K562 (cell line): ENCODE results near the gene CFAP73. TPM values are rescaled to one million over a fixed set of nuclear protein-coding genes. Genes with fewer than 3 reads are reported as not detected.
A peak's percentile ranks its signal among the peaks of the same experiment; 100 is the strongest.

Experiments
- ATAC-seq: fragments of 200-7000 bp; cut with Tn5 transposase; 3 replicates; pipeline ENCODE4 v1.9.1; 2020; ENCODE audit warnings: moderate library complexity
- BruUV-seq: library from RNA; stranded (reverse); fragments of 400-500 nt; replicated peaks from 2 replicates; lab custom pipeline; 2021; lab: Mats Ljungman, UMichigan
- CTCF ChIA-PET: fragments of 300-600 bp; formaldehyde crosslinking; extraction: SDS; loops from one replicate; lab custom pipeline; 2021; ENCODE audit warnings: low intra/inter-chr PET ratio; lab: Yijun Ruan, JAX
- POLR2A ChIA-PET: fragments of 300-600, 350-650 bp; sonication (Branson Sonifier 250); formaldehyde crosslinking; extraction: SDS; loops from one replicate; lab custom pipeline; 2021; ENCODE audit warnings: antibody characterized with exemption, inconsistent platforms; lab: Yijun Ruan, JAX
- DNase-seq, 4 experiments: peaks; one replicate each; pipeline versions ENCODE4 v3.0.0 to v3.0.0-alpha.2; 2011 to 2018; ENCODE audit warnings: low spot score in 3 of 4, mixed read lengths in 3 of 4; ENCODE audit errors: extremely low read depth in 1 of 4
- FAIRE-seq: peaks from 2 replicates; lab custom pipeline; 2011; peaks lifted over from hg19 to GRCh38; lab: Jason Lieb, UNC
- H2AFZ ChIP-seq: 2 replicates; pipeline ENCODE4 v1.6.0; 2011; ENCODE audit warnings: low read depth, low read length, control low read depth, inconsistent platforms
- H3K27ac ChIP-seq: fragments of 200-600 bp; 3 replicates; pipeline ENCODE4 v1.8.0; 2011; ENCODE audit warnings: low read depth, mild to moderate bottlenecking, control low read depth, inconsistent platforms, low read length, moderate library complexity, mixed read lengths; ENCODE audit errors: extremely low read depth
- H3K27me3 ChIP-seq, 2 experiments: fragments of 300-600 bp in 1 of 2; 2 replicates in 1 of 2; 3 replicates in 1 of 2; pipeline versions ENCODE4 v1.6.0 to v1.8.0; 2011; ENCODE audit warnings: inconsistent platforms in 2 of 2, low read length in 2 of 2, mild to moderate bottlenecking in 1 of 2, mixed read lengths in 1 of 2, moderate library complexity in 1 of 2; ENCODE audit not compliant: control insufficient read depth in 2 of 2, insufficient read depth in 2 of 2
- H3K36me3 ChIP-seq: fragments of 300-600 bp; 3 replicates; pipeline ENCODE4 v1.8.0; 2011; ENCODE audit warnings: mild to moderate bottlenecking, low read length, inconsistent platforms; ENCODE audit not compliant: control insufficient read depth, insufficient read depth
- H3K4me1 ChIP-seq, 2 experiments: fragments of 200-600 bp in 1 of 2; replicated peaks in 1 of 2; 2 replicates in 1 of 2; 3 replicates in 1 of 2; pipeline versions ENCODE4 v1.5.1 to v1.8.0; 2011; ENCODE audit warnings: inconsistent platforms in 2 of 2, low read length in 2 of 2, mild to moderate bottlenecking in 1 of 2, mixed read lengths in 1 of 2, moderate library complexity in 1 of 2; ENCODE audit not compliant: control insufficient read depth in 2 of 2, insufficient read depth in 2 of 2
- H3K4me2 ChIP-seq: 2 replicates; pipeline ENCODE4 v1.6.1; 2011; ENCODE audit warnings: low read length, control low read depth, inconsistent platforms, mixed read lengths; ENCODE audit not compliant: insufficient read depth
- H3K4me3 ChIP-seq: fragments of 200-600 bp; sonication (generic), shearing (Covaris generic); 2 replicates; pipeline ENCODE4 v1.5.1; 2016; ENCODE audit warnings: control low read depth, inconsistent platforms
- H3K79me2 ChIP-seq: fragments of 200-600 bp; 3 replicates; pipeline ENCODE4 v1.8.0; 2011; ENCODE audit warnings: low read length, inconsistent platforms; ENCODE audit not compliant: control insufficient read depth, insufficient read depth
- H3K9ac ChIP-seq, 2 experiments: 2 replicates each; pipeline versions ENCODE4 v1.6.0 to v1.6.1; 2011; ENCODE audit warnings: low read depth in 2 of 2, low read length in 2 of 2, control low read depth in 1 of 2, inconsistent platforms in 1 of 2, mild to moderate bottlenecking in 1 of 2, mixed read lengths in 1 of 2; ENCODE audit not compliant: insufficient read depth in 1 of 2
- H3K9me1 ChIP-seq: one replicate; pipeline ENCODE4 v1.6.0; 2011; ENCODE audit warnings: inconsistent platforms, mild to moderate bottlenecking, low read length, moderate library complexity; ENCODE audit not compliant: control insufficient read depth, insufficient read depth
- H3K9me3 ChIP-seq: replicated peaks from 2 replicates; pipeline ENCODE4 v1.5.1; 2011; ENCODE audit warnings: low read depth, low read length, inconsistent platforms; ENCODE audit not compliant: control insufficient read depth, insufficient read depth
- H4K20me1 ChIP-seq: replicated peaks from 2 replicates; pipeline ENCODE4 v1.6.1; 2011; ENCODE audit warnings: low read length, inconsistent platforms, mixed read lengths; ENCODE audit not compliant: control insufficient read depth, insufficient read depth
- NR2C2 ChIP-seq, 2 experiments: fragments of 200-800 bp in 1 of 2; sonication (Bioruptor generic) in 1 of 2; sonication (generic) in 1 of 2; formaldehyde crosslinking in 1 of 2; IDR thresholded peaks; 2 replicates each; pipeline versions ENCODE4 v1.6.1 to v1.8.0; 2016 to 2022; ENCODE audit warnings: mild to moderate bottlenecking in 1 of 2, missing compliant biosample characterization in 1 of 2, missing genetic modification characterization in 1 of 2, missing genetic modification reagents in 1 of 2
- SRSF9 ChIP-seq: fragments of 200-400 bp; formaldehyde crosslinking; IDR thresholded peaks from 2 replicates; pipeline ENCODE4 v1.6.1; 2017; ENCODE audit warnings: low read depth, low read length, borderline replicate concordance
- UBTF ChIP-seq, 2 experiments: IDR thresholded peaks; 2 replicates each; pipeline ENCODE4 v1.6.1; 2012; ENCODE audit warnings: improper control_type of control experiment in 2 of 2, low read depth in 2 of 2, low read length in 2 of 2, borderline replicate concordance in 1 of 2
- ZNF274 ChIP-seq: IDR thresholded peaks from 2 replicates; pipeline ENCODE4 v1.6.1; 2011; ENCODE audit warnings: low read depth, mild to moderate bottlenecking, low read length, moderate library complexity, borderline replicate concordance
- ZNF584 ChIP-seq: fragments of 200-800 bp; sonication (Bioruptor generic); IDR thresholded peaks from 2 replicates; pipeline ENCODE4 v1.6.1; 2016; ENCODE audit warnings: low read depth, mild to moderate bottlenecking, missing genetic modification characterization, missing compliant biosample characterization
- ZNF639 ChIP-seq, 2 experiments: fragments of 200-800 bp in 1 of 2; sonication (Bioruptor generic) in 1 of 2; sonication (generic) in 1 of 2; formaldehyde crosslinking in 1 of 2; IDR thresholded peaks in 1 of 2; conservative IDR thresholded peaks in 1 of 2; 2 replicates each; pipeline versions ENCODE4 v1.5.0 to v1.6.1; 2016 to 2020; ENCODE audit warnings: missing compliant biosample characterization in 1 of 2, missing genetic modification characterization in 1 of 2, missing genetic modification reagents in 1 of 2
- ZNF696 ChIP-seq: fragments of 250-450 bp; sonication (Bioruptor Pico); conservative IDR thresholded peaks from 2 replicates; pipeline ENCODE4 v1.4.0; 2020; ENCODE audit warnings: mild to moderate bottlenecking, moderate library complexity
- WGBS: fragments of 100-300 bp; shearing (Covaris generic); methylation state at CpG from one replicate; pipeline ENCODE4 v1.1.6; 2016; ENCODE audit warnings: low coverage, mixed read lengths; ENCODE audit not compliant: insufficient coverage; ENCODE audit errors: missing lambda C conversion rate; 5-methylcytosine and 5-hydroxymethylcytosine counted together
- in situ Hi-C: fragments of 300-500 bp; cut with MboI; formaldehyde crosslinking; loops from 4 replicates; pipeline ENCODE4 v1.15.0; 2018; ENCODE audit warnings: inconsistent platforms, mixed read lengths
- intact Hi-C: fragments of 100-400 bp; cut with micrococcal nuclease; formaldehyde crosslinking; loops from 2 replicates; pipeline ENCODE4 v1.14.2; 2022
- polyA plus RNA-seq, 8 experiments: library from polyadenylated mRNA; depleted of rRNA in 4 of 8; stranded (reverse) in 5 of 8; unstranded in 3 of 8; fragments of >200 nt; fragmentation: Nextera tagmentation in 2 of 8; fragmentation: Illumina TruSeq in 1 of 8; extraction: Ambion mirVana in 2 of 8; extraction: Trizol in 1 of 8; gene quantifications; 2 replicates each; pipeline versions ENCODE4 v1.2.1 to v1.2.3, GENCODE V29; 2011 to 2014; ENCODE audit warnings: inconsistent platforms in 1 of 8, missing spikeins in 1 of 8
- total RNA-seq, 7 experiments: library from RNA; depleted of rRNA in 6 of 7; stranded (reverse); fragments of >200 nt in 6 of 7; fragmentation: Illumina TruSeq in 2 of 7; extraction: Trizol in 2 of 7; gene quantifications; 2 replicates each; pipeline versions ENCODE4 v1.2.1 to v1.2.3, GENCODE V29; 2011 to 2021; ENCODE audit warnings: low replicate concordance in 1 of 7

The CFAP73 gene
- total and polyA plus RNA-seq, 9 of the 15 experiments (the other 6 are each of a cell fraction or from before 2014, with no cell fraction given): not detected

GRCh38 chr12:113174461-113175384 lies 25.2 kb downstream of the CFAP73 start:
- Histone ChIP-seq H3K9me3 (no peaks in the 10 kb centered on the region), H2AFZ (no peak overlapping the region), H3K36me3 (peaks cover 93% of the 10 kb centered on the region), H3K9ac (peak overlapping the region in 1 of 2 experiments; percentile 37; a peak in 1 of 4 replicates), H3K4me2 (no peak overlapping the region), H3K4me3 (no peak overlapping the region), H3K9me1 (peaks cover 2% of the 10 kb centered on the region), H4K20me1 (peaks cover 1% of the 10 kb centered on the region), H3K4me1 (peaks cover 0 to 6% of the 10 kb centered on the region in 2 experiments; a peak in 2 of 5 replicates), H3K79me2 (no peaks in the 10 kb centered on the region; the same call in 2 of the 3 replicates), H3K27ac (no peak overlapping the region), H3K27me3 (no peaks in the 10 kb centered on the region)
- BruUV-seq: no TSS peak
- intact Hi-C loops (loop anchor here (1.0 kb wide), 1 partner anchor 126 kb away; no protein-coding TSS in a partner anchor), in situ Hi-C loops (loop anchor here (5.0 to 25.0 kb wide), 2 partner anchors 127 to 238 kb away; partner anchors contain the start of genes SDS and SDSL)
- ChIA-PET CTCF (interaction anchor here (2.1 to 3.8 kb wide), 2 partner anchors 126 to 182 kb away, joined by 8 to 21 read pairs; no protein-coding TSS in a partner anchor), POLR2A (interaction anchor here (0.9 to 1.4 kb wide), 4 partner anchors 9 to 40 kb away, joined by 3 read pairs; no protein-coding TSS in a partner anchor)
- peak; percentile 97 for ATAC-seq
- peak; percentile 96 for FAIRE-seq
- peak; percentile 73 to 84 (median 76) for DNase-seq
- WGBS: 43% methylated on average over 30 of the region's 32 CpGs
- TF ChIP-seq SRSF9 (no peak), ZNF274 (no peak), ZNF584 (CRISPR knock-in tag) (no peak), ZNF696 (CRISPR knock-in tag) (no peak), UBTF (IDR thresholded peaks at IDR 0.05; ENCODE audit: borderline replicate concordance in 1 of 2, low read depth in 2 of 2, low read length in 2 of 2) (no peak), NR2C2 (CRISPR knock-in tag; IDR thresholded peaks at IDR 0.05) (no peak), NR2C2 (tag; IDR thresholded peaks at IDR 0.05) (no peak), ZNF639 (CRISPR knock-in tag; conservative IDR thresholded peaks at IDR 0.05 in 1 of 2, IDR thresholded peaks at IDR 0.05 in 1 of 2) (no peak)
